ENCODE results near the gene JAZF1. TPM values are rescaled to one million over a fixed set of nuclear protein-coding genes. Genes with fewer than 3 reads are reported as not detected.

Gene JAZF1
- total and polyA plus RNA-seq, 2 of the 8 experiments (the other 6 are each of a cell fraction or from before 2014, with no cell fraction given), result 2.6 to 21.8 TPM

DNA sequence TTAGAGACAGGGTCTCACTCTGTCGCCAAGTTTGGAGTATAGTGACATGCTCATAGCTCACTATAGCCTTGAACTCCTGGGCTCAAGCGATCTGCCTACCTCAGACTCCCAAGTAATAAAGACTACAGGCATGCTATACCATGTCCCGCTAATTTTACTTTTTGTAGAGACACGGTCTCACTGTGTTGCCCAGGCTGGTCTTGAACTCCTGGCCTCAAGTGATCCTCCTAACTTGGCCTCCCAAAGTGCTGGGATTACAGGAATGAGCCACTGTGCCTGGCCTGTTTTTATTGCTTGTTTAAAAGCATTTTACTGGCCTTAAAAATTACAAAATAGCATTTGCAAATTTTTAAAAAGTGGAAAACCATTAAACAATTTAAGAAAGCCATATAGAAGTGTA, 135.0 kb downstream of the JAZF1 start:
- DNase-seq (ENCODE audit: low read depth in 1 of 2, low spot score in 2 of 2), result no peak
- Histone ChIP-seq H2BK15ac (ENCODE audit: low read length) (0 out of 2 replicates have a peak overlapping the region, but pooled peaks have one; percentile 41), H3K14ac (ENCODE audit: insufficient read length) (no peak overlapping the region), H2AFZ (ENCODE audit: low read length) (no peak overlapping the region), H3K4ac (replicated peaks; ENCODE audit: insufficient read length, low read depth, low read length) (no peak overlapping the region), H2AK5ac (ENCODE audit: low read depth, low read length) (no peak overlapping the region), H3K79me1 (ENCODE audit: low read depth, low read length) (peaks cover 2% of the 10 kb centered on the region; the same call in 1 of the 2 replicates), H3K9me3 (ENCODE audit: insufficient read depth in 2 of 2, low read depth in 1 of 2, low read length in 1 of 2) (no peaks in the 10 kb centered on the region), H3K79me2 (ENCODE audit: control insufficient read depth in 1 of 2, insufficient read depth in 2 of 2, low read length in 2 of 2) (no peaks in the 10 kb centered on the region), H3K56ac (replicated peaks; ENCODE audit: insufficient read length, low read depth, low read length) (no peak overlapping the region), H2BK12ac (ENCODE audit: low read depth, low read length) (0 out of 2 replicates have a peak overlapping the region, but pooled peaks have one; percentile 33), H2BK5ac (ENCODE audit: low read depth, low read length) (no peak overlapping the region), H3K23ac (ENCODE audit: insufficient read length) (no peak overlapping the region), H3K4me1 (replicated peaks in 1 of 4; ENCODE audit: control insufficient read depth in 3 of 4, insufficient read depth in 4 of 4, low read length in 3 of 4) (peaks cover 0 to 5% (median 0%) of the 10 kb centered on the region in 4 experiments; a peak in 2 of 7 replicates), H3K9ac (replicated peaks in 1 of 4; ENCODE audit: extremely low read depth in 1 of 4, low read depth in 3 of 4, low read length in 3 of 4) (no peak overlapping the region), H3K27me3 (replicated peaks in 1 of 4; ENCODE audit: control insufficient read depth in 3 of 4, extremely low read depth in 1 of 4, insufficient read depth in 3 of 4, low read length in 3 of 4) (no peaks in the 10 kb centered on the region), H2BK20ac (ENCODE audit: low read length) (no peak overlapping the region), H3K18ac (ENCODE audit: extremely low read depth, low read length) (no peak overlapping the region), H4K8ac (ENCODE audit: extremely low read depth, insufficient read depth, low read length) (no peak overlapping the region), H3K36me3 (ENCODE audit: control insufficient read depth in 2 of 4, insufficient read depth in 4 of 4, low read length in 3 of 4) (no peaks in the 10 kb centered on the region), H4K91ac (replicated peaks; ENCODE audit: insufficient read length, low read length) (no peak overlapping the region), H3K27ac (ENCODE audit: low read depth, low read length) (no peak overlapping the region), H4K20me1 (replicated peaks in 1 of 2; ENCODE audit: control insufficient read depth in 1 of 2, insufficient read depth in 2 of 2, low read length in 2 of 2) (no peaks in the 10 kb centered on the region), H2BK120ac (replicated peaks; ENCODE audit: low read depth, low read length) (no peak overlapping the region), H4K5ac (ENCODE audit: insufficient read length, low read depth, low read length) (no peak overlapping the region), H3K23me2 (ENCODE audit: low read depth, low read length) (no peaks in the 10 kb centered on the region; the same call in 1 of the 2 replicates), H3K4me3 (ENCODE audit: extremely low read depth in 1 of 4, insufficient read depth in 2 of 4, low read depth in 3 of 4, low read length in 4 of 4) (no peak overlapping the region), H3K4me2 (ENCODE audit: insufficient read depth in 1 of 2, low read depth in 2 of 2, low read length in 2 of 2) (0 out of 4 replicates have a peak overlapping the region, but pooled peaks of 1 of the 2 experiments have one; percentile 13)
- FAIRE-seq, result no peak
- WGBS, 2 experiments (ENCODE audit: extremely low coverage in 1 of 2, insufficient coverage in 1 of 2, insufficient read length in 1 of 2, insufficient replicate concordance in 2 of 2, low coverage in 1 of 2, low lambda C conversion rate in 2 of 2, missing lambda C conversion rate in 1 of 2), result 95% methylated on average over 4 of the region's 4 CpGs; no CpG with 5 or more reads in 1 of the 2 experiments
- CTCF ChIA-PET (ENCODE audit: partially characterized antibody), result interaction anchor here (0.6 to 5.2 kb wide), 6 partner anchors 15 to 343 kb away, joined by 3 to 38 read pairs (median 7); no protein-coding TSS in a partner anchor
- TF ChIP-seq, protein P1, sequence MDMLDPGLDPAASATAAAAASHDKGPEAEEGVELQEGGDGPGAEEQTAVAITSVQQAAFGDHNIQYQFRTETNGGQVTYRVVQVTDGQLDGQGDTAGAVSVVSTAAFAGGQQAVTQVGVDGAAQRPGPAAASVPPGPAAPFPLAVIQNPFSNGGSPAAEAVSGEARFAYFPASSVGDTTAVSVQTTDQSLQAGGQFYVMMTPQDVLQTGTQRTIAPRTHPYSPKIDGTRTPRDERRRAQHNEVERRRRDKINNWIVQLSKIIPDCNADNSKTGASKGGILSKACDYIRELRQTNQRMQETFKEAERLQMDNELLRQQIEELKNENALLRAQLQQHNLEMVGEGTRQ (IDR thresholded peaks at IDR 0.05; ENCODE audit: low read length), result no peak
- POLR2A ChIA-PET (ENCODE audit: partially characterized antibody), result no interaction called here

Data from H1 (cell line).